PC-9 (cell line): ENCODE results near the gene ILF2. TPM values are rescaled to one million over a fixed set of nuclear protein-coding genes. Genes with fewer than 3 reads are reported as not detected.

Source experiments
- BruUV-seq: library from RNA; stranded (reverse); fragments of 400-500 nt; replicated peaks from 2 replicates; lab custom pipeline; 2021; lab: Mats Ljungman, UMichigan
- CTCF ChIA-PET: fragments of 300-600 bp; sonication (Branson Sonifier 250); formaldehyde crosslinking; loops from one replicate; lab custom pipeline; 2022; ENCODE audit warnings: antibody characterized with exemption; lab: Charles Lee
- POLR2A ChIA-PET: fragments of 300-600 bp; sonication (Branson Sonifier 250); formaldehyde crosslinking; loops from one replicate; lab custom pipeline; 2022; ENCODE audit warnings: antibody characterized with exemption; ENCODE audit not compliant: unreplicated experiment; lab: Charles Lee
- DNase-seq, 2 experiments: peaks; one replicate each; pipeline versions ENCODE4 v3.0.0 to v3.0.0-alpha.2; 2015 to 2022; ENCODE audit warnings: mixed read lengths in 1 of 2
- H2AFZ ChIP-seq: fragments of 200-600 bp; sonication (generic); 2 replicates; pipeline ENCODE4 v1.8.1; 2017; ENCODE audit warnings: antibody characterized with exemption
- H3F3A ChIP-seq: fragments of 200-600 bp; sonication (generic); 2 replicates; pipeline ENCODE4 v1.8.1; 2017; ENCODE audit warnings: antibody characterized with exemption, mild to moderate bottlenecking, low read depth; ENCODE audit not compliant: insufficient read depth
- H3K27ac ChIP-seq: fragments of 200-600 bp; sonication (generic); 2 replicates; pipeline ENCODE4 v1.6.1; 2016; ENCODE audit warnings: mixed run types
- H3K27me3 ChIP-seq: fragments of 200-600 bp; sonication (generic); 2 replicates; pipeline ENCODE4 v1.6.1; 2016; ENCODE audit warnings: low read depth, mixed run types; ENCODE audit not compliant: insufficient read depth
- H3K36me3 ChIP-seq: fragments of 200-600 bp; sonication (generic); 2 replicates; pipeline ENCODE4 v1.6.1; 2016; ENCODE audit warnings: low read depth, mixed run types
- H3K4me1 ChIP-seq: fragments of 200-600 bp; sonication (generic); replicated peaks from 2 replicates; pipeline ENCODE4 v1.6.1; 2016; ENCODE audit warnings: mixed run types; ENCODE audit not compliant: insufficient read depth
- H3K4me2 ChIP-seq: fragments of 200-600 bp; sonication (generic); 2 replicates; pipeline ENCODE4 v1.6.1; 2017; ENCODE audit warnings: mixed run types
- H3K4me3 ChIP-seq: fragments of 200-600 bp; sonication (generic); 2 replicates; pipeline ENCODE4 v1.6.1; 2016; ENCODE audit warnings: mixed run types
- H3K79me2 ChIP-seq: fragments of 200-600 bp; sonication (generic); 2 replicates; pipeline ENCODE4 v1.6.1; 2017; ENCODE audit warnings: low read depth, mixed run types
- H3K9me2 ChIP-seq: fragments of 200-600 bp; sonication (generic); 2 replicates; pipeline ENCODE4 v1.8.1; 2017; ENCODE audit warnings: mild to moderate bottlenecking; ENCODE audit not compliant: insufficient read depth
- H3K9me3 ChIP-seq: fragments of 200-600 bp; sonication (generic); 2 replicates; pipeline ENCODE4 v1.8.1; 2016; ENCODE audit warnings: low read depth; ENCODE audit not compliant: insufficient read depth
- H4K20me1 ChIP-seq: fragments of 200-600 bp; sonication (generic); 2 replicates; pipeline ENCODE4 v1.8.1; 2017; ENCODE audit not compliant: insufficient read depth
- EZH2 ChIP-seq: fragments of 200-600 bp; sonication (generic); IDR thresholded peaks from 2 replicates; pipeline ENCODE4 v1.8.0; 2017; ENCODE audit warnings: antibody characterized with exemption, low read depth
- intact Hi-C: fragments of 100-400 bp; cut with micrococcal nuclease; formaldehyde crosslinking; loops from one replicate; pipeline ENCODE4 v1.10.0; 2022; ENCODE audit not compliant: unreplicated experiment
- total RNA-seq: library from RNA; stranded (reverse); gene quantifications from 2 replicates; pipeline ENCODE4 v1.2.3, GENCODE V29; 2021
- TF ChIP-seq, protein P1 (sequence below): fragments of 200-600 bp; sonication (generic); conservative IDR thresholded peaks from 2 replicates; pipeline ENCODE4 v1.6.1; 2017; ENCODE audit warnings: mixed run types, antibody characterized with exemption, mild to moderate bottlenecking, moderate library complexity

Gene ILF2
- total RNA-seq, 1 experiment from 2014 or later: 145 TPM

DNA sequence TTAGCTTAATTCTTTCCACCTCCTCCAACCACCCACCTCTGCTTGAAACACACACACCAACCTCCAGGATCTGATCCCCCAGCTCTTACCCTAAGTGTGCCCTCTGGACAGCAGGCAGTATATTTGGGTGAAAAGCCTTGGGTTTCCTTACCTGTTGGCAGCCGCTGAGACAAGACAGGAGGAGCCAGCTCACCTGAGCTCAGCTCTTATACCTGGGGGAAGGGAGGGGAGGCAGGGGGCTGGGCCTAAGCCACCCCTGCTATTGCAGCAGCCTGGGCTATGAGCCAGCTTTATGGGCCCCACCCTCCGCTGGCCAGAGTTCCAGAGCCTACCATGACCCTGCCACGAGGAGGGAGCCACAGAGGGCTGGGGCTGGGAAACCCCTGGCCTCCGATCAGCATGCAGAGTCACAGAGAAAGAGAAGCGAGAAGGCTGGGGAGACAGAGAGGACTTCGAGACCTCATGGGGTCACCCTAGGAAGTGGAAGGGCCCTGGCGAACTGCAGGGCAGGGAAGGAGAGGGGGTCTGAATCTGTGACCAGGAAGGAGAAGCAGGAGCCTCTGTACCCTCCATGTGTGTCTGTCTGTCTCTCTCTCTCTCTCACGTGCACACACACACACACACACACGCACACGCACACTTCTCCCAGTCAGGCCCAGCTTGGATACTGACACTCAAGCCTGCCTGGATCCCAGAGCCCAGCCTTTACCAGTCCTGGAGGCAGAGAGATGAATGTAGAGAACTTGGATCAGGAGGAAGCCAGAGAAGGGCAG is 54.5 kb downstream of the ILF2 start, which contains the start of gene S100A14:
TSS of gene S100A14 (minus strand) at position 182 of the 773 bp plus-strand sequence. CDS start 467 bp downstream, outside the sequence.
- Histone ChIP-seq H3K4me3 (peak within 1 kb of the TSS; percentile 66), H3K79me2 (peaks cover 38% of the 10 kb centered on the region), H2AFZ (no peak within 1 kb of the TSS), H3K9me2 (no peaks in the 10 kb centered on the region), H3K36me3 (0 out of 2 replicates have a peak, but pooled peaks cover 5% of the 10 kb centered on the region), H3K9me3 (no peaks in the 10 kb centered on the region), H3K27me3 (no peaks in the 10 kb centered on the region), H3F3A (peaks cover 36% of the 10 kb centered on the region), H4K20me1 (no peaks in the 10 kb centered on the region), H3K4me2 (peak within 1 kb of the TSS; percentile 88), H3K27ac (peak within 1 kb of the TSS; percentile 56), H3K4me1 (peaks cover 44% of the 10 kb centered on the region)
- peak; percentile 73 to 89 for DNase-seq
- no TSS peak for BruUV-seq
- ChIA-PET CTCF (interaction anchor here (0.5 to 1.3 kb wide), 5 partner anchors 11 to 457 kb away, joined by 3 to 15 read pairs (median 7); partner anchors contain the start of genes CHTOP and S100A13), POLR2A (interaction anchor here (0.5 to 2.8 kb wide), 9 partner anchors 10 to 324 kb away, joined by 3 to 31 read pairs (median 5); partner anchors contain the start of genes CHTOP and S100A13)
- TF ChIP-seq EZH2: no peak
- TF ChIP-seq, protein P1, sequence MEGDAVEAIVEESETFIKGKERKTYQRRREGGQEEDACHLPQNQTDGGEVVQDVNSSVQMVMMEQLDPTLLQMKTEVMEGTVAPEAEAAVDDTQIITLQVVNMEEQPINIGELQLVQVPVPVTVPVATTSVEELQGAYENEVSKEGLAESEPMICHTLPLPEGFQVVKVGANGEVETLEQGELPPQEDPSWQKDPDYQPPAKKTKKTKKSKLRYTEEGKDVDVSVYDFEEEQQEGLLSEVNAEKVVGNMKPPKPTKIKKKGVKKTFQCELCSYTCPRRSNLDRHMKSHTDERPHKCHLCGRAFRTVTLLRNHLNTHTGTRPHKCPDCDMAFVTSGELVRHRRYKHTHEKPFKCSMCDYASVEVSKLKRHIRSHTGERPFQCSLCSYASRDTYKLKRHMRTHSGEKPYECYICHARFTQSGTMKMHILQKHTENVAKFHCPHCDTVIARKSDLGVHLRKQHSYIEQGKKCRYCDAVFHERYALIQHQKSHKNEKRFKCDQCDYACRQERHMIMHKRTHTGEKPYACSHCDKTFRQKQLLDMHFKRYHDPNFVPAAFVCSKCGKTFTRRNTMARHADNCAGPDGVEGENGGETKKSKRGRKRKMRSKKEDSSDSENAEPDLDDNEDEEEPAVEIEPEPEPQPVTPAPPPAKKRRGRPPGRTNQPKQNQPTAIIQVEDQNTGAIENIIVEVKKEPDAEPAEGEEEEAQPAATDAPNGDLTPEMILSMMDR: no peak
- intact Hi-C loops: loop anchor here (1.0 kb wide), 1 partner anchor 18 kb away; the partner anchor contains the start of gene CHTOP

DNA sequence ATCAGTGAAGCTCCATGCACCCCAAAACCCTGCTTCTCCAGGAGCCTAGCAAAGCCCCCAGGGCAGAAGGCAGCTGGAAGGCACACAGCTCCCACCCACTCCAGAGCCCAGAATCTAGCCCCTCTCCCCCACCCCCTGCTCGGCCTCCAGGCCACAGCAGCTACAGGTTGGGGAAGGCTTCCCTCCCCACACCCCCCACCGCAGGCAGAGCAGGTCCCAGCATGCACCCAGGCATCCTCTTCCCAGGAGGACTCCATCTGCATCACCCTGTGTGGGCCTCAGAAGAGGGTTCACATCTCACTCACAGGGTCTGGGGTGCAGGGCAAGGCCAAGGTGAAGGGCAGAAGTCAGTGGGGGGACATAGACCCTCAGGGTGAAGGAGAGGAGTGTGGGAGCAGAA is 55.4 kb downstream of the ILF2 start:
- Histone ChIP-seq H3K9me2 (no peaks in the 10 kb centered on the region), H2AFZ (no peak overlapping the region), H4K20me1 (no peaks in the 10 kb centered on the region), H3K36me3 (0 out of 2 replicates have a peak, but pooled peaks cover 3% of the 10 kb centered on the region), H3K9me3 (no peaks in the 10 kb centered on the region), H3K4me3 (peak overlapping the region; percentile 66), H3F3A (peaks cover 42% of the 10 kb centered on the region), H3K79me2 (peaks cover 45% of the 10 kb centered on the region), H3K4me2 (peak overlapping the region; percentile 88), H3K4me1 (peaks cover 49% of the 10 kb centered on the region), H3K27me3 (no peaks in the 10 kb centered on the region), H3K27ac (peak overlapping the region; percentile 56)
- CTCF ChIA-PET: interaction anchor here (0.5 to 1.9 kb wide), 7 partner anchors 9 to 458 kb away, joined by 3 to 15 read pairs (median 6); partner anchors contain the start of genes CHTOP and S100A13
- DNase-seq: no peak
- POLR2A ChIA-PET: interaction anchor here (0.5 to 2.8 kb wide), 4 partner anchors 11 to 58 kb away, joined by 4 to 31 read pairs (median 8); partner anchors contain the start of genes CHTOP and S100A13
- TF ChIP-seq, protein P1: no peak
- intact Hi-C loops: no loop called here
- BruUV-seq: no TSS peak

DNA sequence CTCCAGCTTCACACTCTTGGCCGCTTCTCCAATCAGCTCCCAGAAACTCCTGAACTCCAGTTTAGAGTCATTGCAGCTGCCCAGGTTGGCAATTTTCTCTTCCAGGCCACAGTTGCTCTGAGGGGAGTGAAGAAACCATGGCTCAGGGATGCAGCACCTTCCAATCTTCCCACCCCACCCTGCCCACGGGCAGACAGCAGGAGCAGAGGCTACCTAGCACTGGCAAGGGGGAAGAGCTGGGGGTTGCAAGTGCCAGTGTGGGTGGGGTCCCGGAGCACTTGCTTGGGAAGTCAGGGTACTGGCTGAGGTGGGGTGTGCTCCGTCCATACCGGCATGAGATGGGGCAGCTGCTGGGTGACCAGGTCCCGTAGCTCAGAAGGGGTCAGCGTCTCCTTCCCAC is 55.9 kb downstream of the ILF2 start:
- Histone ChIP-seq H4K20me1 (no peaks in the 10 kb centered on the region), H3K27me3 (no peaks in the 10 kb centered on the region), H3K4me3 (peak overlapping the region; percentile 66), H3K36me3 (peaks cover 2% of the 10 kb centered on the region), H3K27ac (no peak overlapping the region), H3K4me1 (peaks cover 54% of the 10 kb centered on the region), H3F3A (peaks cover 44% of the 10 kb centered on the region), H3K4me2 (peak overlapping the region; percentile 88), H3K9me3 (no peaks in the 10 kb centered on the region), H2AFZ (no peak overlapping the region), H3K9me2 (no peaks in the 10 kb centered on the region), H3K79me2 (peaks cover 50% of the 10 kb centered on the region)
- POLR2A ChIA-PET: interaction anchor here (0.6 to 2.8 kb wide), 3 partner anchors 12 to 24 kb away, joined by 4 to 31 read pairs (median 8); partner anchors contain the start of genes CHTOP and S100A13
- TF ChIP-seq, protein P1: no peak
- TF ChIP-seq EZH2: no peak
- CTCF ChIA-PET: interaction anchor here (0.9 to 1.9 kb wide), 4 partner anchors 8 to 104 kb away, joined by 3 to 6 read pairs (median 3); partner anchors contain the start of gene S100A13
- DNase-seq: no peak
- BruUV-seq: no TSS peak
- intact Hi-C loops: no loop called here
